ENCODE measurements around the gene CERS6.
"Not testable (repeated sequence)": the region's sequence is repeated elsewhere in the genome, so short reads cannot be mapped to it uniquely, and the experiment has no call there.

Gene CERS6

DNA sequence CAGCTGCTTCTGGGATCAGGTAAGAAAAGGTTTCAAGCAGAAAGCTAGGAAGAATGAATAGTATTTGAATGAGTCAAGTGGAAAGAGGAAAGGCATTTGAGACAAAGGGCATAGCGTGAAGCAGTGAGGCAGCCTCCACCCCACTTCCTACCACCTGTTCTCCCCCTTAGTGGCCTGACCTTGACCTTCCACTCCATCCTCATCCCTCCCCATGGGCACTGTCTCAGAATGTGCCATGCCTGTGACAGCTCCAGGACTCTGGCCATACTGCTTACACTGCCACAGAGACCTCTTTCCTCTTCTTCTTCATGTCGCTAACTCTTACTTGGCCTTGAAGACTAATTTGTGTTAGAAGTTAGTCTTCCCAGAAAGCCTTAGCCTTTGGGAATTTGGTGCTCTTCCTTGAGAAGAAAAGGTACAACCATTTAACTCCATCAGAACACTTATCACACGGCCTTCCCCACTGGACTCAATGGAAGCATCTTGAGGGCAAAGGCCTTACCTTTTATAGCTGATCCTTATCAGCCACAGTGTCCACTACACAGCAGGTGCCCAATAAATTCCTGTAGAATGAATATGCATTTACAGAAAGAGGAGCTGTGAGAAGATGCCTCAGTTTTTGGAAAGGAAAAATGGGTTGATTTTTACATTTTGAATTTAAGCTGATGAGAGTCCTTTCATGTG is 331.2 kb downstream of the CERS6 start:
- no peak for DNase-seq

DNA sequence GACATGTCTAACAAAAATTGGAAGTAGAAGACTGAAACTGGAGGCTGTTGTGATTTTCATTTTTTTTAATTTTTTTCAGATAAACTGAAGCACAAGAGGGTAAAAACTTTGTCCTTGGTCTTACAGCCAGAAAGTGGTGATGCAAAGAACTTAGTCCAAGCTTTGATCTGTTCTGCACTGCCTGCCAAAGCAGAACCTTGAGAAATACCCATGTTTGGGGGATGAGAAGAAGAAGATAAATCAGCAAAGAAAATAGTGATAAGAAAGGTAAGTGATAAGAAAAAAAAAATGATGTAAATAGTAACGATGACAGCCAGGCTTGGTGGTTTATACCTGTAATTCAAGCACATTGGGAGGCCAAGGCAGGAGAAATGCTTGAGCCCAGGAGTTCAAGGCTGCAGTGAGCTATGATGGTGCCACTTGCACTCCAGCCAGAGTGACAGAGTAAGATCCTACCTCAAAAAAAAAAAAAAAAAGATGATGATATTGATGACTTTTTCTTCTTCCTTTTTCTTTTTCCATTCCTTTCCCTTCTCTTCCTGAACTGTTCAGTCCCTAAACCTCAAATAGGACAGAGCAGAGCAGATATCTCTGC is 331.8 kb downstream of the CERS6 start:
- DNase-seq, result no peak

DNA sequence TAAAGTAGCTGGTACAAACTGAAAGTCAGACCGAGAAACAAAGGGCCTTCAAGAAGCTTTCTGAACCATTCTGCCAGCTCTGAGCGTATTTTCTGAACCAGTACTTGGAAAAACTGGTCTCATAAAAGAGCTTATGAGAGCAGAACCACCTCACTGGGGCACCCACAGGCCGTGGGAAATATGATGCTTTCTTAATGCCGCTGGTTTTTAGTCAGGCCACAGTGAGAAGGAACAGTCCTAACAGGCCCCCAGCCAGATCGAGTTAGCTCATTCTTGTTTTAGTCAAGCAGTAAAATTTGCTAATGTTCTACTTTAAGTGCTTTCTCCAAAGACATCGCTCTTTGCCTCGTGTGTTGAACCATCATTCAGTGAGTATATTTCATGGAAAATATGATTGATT is 333.7 kb downstream of the CERS6 start:
- DNase-seq, result no peak

DNA sequence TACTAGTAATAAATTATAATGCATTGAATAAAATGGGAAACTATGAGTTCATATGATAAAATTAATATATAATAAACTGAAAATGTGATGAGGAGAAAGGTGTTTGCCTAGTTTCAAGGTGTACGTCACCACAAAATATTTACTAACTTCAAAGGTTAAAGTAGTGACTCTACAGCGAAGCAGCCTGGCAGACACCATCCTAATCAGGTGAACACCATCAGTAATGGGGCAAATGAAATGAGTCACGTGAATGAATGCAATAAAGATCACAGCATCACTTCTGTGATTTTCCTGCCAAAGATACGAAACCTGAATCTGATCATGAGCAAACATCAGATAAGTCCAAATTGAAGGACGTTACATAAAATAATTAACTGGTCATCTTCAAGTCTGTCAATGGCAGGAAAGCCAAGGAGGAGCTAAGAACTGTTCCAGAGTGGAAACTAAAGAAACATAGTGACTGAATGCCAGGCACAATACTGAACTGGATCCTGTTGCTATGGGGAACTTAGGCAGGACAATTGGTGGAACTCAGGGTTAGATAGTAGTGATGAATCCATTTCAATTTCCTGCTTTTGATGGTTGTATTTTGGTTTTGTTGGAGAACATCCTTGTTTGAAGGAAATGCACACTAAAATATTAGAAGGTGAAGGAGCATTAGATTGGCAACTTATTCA is 334.3 kb downstream of the CERS6 start:
- no peak for DNase-seq

DNA sequence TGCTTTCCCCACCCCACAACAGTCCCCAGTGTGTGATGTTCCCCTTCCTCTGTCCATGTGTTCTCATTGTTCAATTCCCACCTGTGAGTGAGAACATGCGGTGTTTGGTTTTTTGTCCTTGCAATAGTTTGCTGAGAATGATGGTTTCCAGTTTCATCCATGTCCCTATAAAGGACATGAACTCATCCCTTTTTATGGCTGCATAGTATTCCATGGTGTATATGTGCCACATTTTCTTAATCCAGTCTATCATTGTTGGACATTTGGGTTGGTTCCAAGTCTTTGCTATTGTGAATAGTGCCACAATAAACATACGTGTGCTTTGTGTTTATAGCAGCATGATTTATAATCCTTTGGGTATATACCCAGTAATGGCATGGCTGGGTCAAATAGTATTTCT is 335.1 kb downstream of the CERS6 start:
- DNase-seq, result not testable (repeated sequence)

DNA sequence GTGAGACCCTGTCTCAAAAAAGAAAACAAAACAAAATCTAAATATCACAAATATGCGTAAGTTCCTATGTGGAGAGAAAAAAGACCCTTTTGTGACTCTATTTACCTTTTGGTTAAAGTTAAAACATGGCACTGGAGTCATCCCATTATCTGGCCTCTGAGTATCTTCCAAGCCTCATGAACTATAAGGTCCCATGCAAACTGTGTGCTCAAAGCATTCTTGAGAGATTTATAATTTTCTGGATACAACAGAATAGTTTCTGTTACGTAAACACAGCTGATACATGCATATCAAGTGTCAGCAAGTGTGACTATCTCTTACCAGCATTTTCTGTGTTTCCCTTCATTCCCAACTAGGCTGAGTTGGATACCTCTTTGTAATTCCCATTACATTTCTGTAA is 337.5 kb downstream of the CERS6 start:
- DNase-seq, result no peak

DNA sequence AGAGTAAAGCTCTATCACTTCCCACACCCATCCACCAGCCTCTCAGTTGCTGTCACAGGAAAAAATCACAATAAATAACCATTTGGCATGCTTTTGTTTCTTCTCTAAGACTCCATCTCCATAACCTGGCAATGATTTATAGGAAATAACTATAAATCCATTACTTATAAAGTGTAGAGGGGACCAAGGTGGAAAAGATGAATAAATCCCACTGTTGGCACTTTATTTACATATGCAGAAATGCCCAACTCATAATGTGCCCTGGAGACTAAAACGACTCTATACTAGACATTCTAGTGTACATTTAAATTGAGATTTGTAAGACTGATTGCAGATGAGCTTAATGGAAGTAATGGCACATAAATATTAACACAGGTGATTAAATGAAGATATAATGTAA is 338.9 kb downstream of the CERS6 start:
- DNase-seq, result no peak

DNA sequence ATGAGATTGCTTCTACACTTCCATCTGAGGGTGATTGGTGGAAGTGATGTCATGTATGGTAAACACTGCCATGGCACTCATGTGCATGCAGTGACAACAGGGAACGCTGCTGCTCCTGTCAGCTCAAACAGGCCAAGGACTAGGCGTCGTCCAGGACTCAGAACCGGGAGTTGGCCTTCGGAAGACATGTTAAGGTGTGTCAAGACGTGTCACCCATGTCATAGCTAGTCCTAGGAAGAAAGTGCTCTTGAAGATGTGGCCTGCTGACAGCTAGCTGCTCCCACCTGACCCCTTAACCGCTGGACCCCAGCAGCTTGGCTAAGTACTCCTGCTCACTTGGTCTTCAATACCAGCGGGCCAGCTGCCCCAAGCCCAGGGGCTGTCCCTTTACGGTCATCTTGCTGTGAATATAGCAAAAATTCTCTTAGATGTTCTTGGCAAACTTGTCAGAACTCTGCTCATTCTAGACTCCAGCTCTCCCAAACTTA is 340.1 kb downstream of the CERS6 start:
- DNase-seq, result no peak

DNA sequence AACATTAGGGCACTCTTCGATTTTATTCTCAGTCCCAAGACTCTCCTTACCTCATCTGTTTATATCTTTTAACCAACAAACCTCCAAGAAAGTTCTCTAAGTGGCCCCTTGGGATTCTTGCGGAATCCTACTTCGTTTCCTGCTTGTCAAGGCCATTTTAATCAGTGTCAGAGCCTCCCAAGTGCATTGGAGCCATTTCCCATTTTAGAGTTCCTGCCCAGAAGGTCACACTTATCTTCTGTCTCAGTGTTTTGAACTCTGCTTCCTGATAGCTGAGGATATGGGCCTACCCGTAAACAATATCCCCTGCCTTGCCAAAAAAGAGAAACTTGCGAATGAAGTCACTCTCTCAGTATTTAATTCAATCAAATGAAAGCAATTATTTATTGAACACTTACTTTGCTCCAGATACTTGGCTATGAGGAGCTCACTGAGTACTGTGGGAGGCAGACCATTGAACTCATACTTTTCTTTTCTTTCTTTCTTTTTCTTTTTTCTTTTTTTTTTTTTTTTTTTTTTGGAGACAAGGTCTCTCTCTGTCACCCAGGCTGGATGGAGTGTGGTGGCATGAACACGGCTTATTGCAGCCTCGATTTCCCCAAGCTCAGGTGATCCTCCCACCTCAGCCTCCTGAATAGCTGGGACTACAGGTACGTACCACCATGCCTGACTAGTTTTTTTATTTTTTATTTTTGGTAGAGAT is 340.7 kb downstream of the CERS6 start:
- DNase-seq, result no peak

DNA sequence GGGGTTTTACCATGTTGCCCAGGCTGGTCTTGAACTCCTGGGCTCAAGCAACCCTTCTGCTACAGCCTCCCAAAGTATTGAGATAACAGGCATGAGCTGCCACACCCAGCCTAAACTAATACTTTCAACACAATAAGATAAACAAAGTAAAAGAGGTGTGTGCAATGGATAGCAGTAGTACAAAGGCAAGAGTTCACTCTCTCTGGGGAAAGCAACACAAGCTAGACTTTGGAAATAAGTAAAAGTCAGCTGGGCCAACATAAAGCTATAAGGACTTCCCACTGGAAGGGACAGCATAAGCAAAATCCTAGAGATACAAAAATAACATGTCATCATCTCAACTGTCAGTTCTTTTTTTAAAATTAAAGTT is 341.2 kb downstream of the CERS6 start:
- no peak for DNase-seq

DNA sequence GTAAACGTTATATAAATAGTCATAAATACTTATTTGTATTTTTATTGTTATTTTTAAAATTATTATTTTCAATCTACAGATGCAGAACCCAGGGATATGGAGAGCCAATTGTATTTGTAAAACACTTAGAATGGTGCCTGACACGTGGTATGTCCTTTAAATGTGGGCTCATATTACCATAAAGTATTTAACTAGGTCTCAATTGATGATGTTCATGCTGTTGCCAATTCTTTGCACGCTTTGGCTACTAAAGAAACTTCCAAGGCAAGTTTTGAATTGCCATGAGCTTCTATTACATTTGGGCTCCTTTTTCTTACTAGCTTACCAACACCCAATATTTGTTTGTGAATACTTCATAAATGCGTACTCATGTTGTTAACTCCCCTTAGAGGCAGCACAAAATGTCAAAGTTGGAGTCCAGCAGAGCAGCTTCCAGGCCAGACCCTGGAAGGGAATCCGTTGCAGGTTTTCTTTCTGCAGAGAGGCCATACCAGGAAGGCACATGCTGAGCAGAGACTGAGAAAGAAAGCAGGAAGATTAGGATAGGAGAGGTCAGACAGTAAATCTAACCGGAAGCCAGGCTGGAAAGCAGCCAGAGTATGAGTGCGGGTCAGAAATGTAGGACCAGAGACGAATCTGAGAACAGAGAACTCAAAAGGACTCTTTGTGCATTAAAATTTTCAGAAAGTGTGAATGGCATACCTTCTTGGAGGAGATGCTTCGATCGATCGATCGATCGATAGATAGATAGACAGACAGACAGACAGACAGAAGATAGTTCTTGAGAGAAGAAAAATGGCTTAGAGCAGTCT is 342.2 kb downstream of the CERS6 start:
- no peak for DNase-seq

DNA sequence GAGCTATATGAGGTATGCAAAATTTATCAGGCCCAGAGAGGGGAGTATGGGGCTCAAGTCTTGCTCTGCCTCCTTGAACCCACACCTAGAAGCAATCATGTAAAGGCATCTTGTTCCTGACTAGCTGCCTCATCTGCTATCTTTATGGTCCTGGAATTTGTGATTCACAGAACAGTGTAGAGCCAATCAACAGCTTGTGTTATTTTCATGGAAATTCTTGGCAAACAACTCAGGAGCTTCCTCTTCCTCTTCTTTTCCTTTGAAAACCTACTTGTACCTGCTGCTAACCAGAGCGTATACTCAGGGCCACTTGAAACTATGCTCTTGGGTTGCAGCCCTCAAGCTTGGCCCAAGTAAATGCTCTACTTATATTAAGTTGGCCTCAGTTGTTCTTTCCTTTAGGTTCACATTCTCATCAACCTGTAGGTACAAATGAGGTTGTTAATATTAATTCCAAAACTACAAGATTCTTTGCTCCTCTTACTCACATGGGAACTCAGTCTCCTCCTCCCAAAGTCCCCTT is 342.9 kb downstream of the CERS6 start:
- DNase-seq, result no peak

DNA sequence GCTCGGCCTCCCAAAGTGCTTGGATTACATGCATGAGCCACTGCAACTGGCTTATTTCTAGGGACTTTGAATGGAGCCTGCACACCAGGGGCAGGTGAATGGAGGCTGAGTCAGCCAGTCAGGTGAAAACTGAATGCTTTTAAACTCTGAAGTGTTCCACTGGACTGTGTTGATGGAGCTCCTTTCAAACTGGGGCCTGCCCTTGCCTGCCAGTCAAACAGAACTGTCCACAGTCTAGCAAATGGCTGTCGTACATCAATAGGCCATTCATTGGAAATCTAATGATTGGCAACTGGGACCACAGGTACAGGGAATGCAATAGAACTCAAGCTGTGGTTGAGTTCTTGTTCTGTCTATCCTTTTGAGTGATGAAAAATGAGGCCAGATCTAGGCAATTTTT is 345.4 kb downstream of the CERS6 start:
- DNase-seq, result no peak

DNA sequence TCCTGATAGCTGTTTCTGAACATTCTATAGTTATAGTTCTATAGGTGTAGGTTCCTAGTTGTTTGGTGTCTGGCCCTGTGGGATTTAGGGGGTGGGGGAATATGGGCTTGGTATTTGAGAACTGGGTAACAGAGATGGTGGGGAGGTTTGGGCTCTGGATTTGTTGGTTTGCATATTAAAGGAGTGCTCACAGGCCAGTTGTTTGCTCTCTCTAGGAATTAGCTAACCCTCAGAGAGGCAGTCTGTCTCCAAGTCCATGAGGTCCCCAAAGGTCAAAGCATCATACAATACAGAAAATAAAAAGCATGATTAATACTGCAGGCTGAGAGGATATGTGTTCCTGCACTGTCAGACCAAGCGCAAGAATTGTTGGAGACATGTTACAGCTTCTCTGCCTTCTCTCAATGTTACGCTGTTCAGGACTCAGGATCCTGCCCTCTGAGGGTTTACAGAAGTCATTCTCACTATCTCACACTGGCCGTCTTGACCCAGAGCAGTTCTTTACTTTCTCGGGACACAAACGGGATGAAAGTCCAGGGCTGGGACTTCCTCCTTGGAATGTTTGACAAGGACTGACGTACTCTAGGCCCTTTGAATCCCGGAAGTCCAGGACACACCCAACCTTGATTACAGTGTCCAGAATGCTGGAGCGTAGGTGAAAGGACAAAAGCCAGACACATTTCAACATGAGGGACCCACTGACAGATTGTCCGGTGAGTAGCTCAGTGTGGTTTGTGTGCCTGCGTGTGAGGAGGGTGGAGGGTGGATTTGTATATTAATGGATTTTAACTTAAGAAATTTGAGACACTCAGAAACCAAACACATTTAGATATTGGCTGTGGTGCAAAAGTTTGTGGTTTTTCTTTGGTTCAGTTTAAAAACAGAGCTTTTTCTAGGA is 346.1 kb downstream of the CERS6 start, which contains the start of gene NOSTRIN:
Gene NOSTRIN (plus strand): TSS at position 677 of the 898 bp plus-strand sequence. CDS start 10 bp downstream, at position 687.
- DNase-seq, result no peak

DNA sequence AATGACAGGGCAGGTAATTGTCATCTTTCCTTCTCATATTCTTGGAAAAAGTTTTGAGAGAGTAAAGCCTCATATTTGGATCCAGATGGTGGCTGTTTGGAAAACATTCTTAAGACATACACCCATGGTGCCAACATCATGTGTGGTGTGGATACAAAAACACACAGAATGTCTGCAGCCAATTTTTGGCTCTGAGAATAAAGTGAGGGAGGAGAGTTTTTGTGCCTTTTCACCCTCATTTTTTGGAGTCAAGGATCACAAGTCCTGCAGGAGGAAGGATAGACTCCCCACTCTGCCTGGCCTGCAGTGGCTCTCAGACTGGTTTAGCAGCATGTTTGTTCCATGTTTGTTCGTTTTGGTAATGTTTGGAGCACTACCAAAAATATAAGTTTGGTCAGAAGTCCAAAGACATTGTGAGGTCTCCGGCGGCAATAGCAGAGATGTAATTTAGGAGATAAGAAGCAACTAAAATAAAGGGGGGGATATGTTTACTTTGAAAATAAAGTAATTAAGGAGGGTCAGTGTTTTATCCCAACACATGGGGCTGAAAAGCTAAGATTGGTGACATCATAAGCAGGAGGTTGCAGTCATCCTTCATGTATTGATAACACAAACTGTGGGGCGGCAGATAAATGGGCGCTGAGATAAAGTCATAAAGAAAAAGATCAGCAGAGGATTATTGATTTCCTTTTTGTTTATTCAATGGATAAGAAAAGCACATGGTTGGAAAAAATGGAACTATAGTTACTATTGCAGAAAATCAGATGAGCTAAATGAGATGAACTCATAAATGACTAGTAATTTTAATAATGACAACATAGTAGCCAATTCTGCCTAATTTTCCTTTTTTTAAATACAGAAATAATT is 347.0 kb downstream of the CERS6 start:
- no peak for DNase-seq

DNA sequence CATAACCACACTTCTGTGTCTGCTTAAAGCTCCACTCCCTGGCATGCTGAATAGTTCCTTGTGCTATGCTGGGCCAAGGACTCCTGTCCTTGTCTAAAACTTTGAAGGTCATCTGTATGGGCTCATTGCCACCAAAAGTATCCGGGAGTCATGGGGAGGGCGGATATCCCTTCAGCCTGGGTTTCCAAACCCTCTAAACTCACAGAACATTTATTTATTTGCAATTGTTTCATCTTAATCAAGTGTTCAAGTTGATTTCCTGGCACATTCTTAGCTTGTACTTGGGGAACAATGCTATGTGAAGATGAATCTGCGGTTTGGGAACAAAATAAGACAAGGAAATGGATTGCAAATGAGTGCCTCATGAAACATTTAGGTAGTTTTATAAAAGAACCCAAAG is 348.1 kb downstream of the CERS6 start:
- DNase-seq, result no peak

DNA sequence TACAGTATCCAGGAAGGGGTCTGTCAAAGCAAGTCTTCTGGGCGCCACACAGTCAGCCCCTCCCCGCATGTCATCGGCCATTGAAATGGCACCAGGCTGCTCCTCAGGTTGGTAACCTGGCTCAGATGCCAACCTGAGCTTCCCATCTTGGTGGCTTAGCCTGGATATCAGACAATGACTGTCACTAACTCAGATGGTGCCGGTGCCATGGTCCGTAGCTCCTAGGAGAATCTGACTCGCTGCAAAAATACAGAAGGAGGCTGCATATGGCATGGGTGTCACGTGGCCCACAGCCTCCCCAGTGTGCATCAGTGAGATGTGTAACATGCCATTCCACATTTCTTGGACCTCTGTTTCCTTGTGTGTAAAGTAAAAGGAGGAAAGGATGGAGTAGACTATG is 349.5 kb downstream of the CERS6 start:
- DNase-seq, result no peak

DNA sequence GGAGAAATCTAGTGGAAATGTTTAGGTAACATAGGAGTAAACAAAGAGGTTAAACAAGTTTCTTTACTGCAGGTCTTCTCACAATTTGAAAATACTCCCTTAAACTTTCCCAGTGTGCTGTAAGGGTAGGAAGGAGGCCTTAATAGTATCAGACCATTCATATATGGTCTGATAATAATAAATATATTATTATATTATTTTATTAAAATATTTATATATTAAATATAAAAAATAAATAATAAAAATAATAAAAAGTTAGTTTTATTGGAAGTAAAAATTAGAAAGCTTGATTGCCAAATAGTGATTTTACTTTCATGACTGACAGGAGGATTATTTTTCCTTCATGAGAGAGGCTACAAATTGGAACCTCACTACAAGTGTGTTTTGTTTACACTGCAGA is 353.5 kb downstream of the CERS6 start:
- no peak for DNase-seq

DNA sequence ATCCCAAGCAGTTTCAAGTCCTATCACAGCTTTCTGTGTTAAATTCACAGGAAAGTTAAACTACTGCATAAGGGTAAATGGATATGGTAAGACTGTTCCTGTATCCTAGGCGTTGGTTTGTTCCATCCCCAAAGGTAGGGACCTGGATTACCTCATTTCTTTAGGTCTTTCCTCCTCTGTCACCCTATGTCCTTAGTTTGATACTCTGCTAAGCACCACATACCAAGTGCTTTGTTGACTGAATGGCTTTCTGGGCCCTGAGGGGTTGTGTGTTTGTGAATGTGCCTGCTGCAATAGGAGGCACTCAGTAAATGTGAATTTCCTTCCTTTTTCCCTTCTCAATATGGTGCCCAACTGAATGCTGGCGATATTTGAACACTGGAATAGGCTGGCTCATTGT is 354.2 kb downstream of the CERS6 start:
- no peak for DNase-seq

DNA sequence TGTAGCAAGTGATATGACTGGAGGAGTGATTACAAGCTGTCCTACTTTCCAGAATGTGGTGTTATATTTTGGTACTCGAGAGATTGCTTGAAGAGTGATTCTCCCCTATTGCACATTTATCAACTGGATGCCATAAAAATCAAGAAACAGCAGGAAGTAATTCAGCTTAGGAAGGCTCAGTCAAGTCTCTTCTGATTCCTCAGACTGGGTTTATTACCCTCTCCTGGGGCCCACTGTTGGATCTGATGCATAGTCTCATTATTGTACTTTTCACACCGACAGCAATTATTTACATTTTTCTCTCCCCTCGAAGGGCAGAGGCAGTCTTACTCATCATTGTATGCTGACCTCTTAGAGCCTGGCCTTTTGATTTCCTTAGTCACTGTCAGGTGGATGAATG is 355.6 kb downstream of the CERS6 start:
- no peak for DNase-seq

Data from activated CD8-positive, alpha-beta memory T cell treated with anti-CD3 and anti-CD28 coated beads, Interleukin-2, amount 50 U/mL, for 4 hours (primary cell).